HFFc6 (cell line): ENCODE measurements around the gene LDLRAD3. TPM values are rescaled to one million over a fixed set of nuclear protein-coding genes. Genes with fewer than 3 reads are reported as not detected.

Source experiments
- DNase-seq: peaks from one replicate; pipeline ENCODE4 v3.0.0-alpha.2; 2018
- H3K27ac Mint-ChIP-seq: 2 replicates; pipeline ENCODE4 v1.8.0; 2020; ENCODE audit warnings: mild to moderate bottlenecking, mixed read lengths
- H3K27me3 Mint-ChIP-seq: 2 replicates; pipeline ENCODE4 v1.8.0; 2021; ENCODE audit warnings: mild to moderate bottlenecking, moderate library complexity, mixed read lengths; ENCODE audit not compliant: insufficient read depth
- H3K36me3 Mint-ChIP-seq: 2 replicates; pipeline ENCODE4 v1.8.0; 2021; ENCODE audit warnings: low read depth, mixed read lengths
- H3K4me1 Mint-ChIP-seq: 2 replicates; pipeline ENCODE4 v1.8.0; 2020; ENCODE audit warnings: low read depth, mixed read lengths
- H3K4me3 Mint-ChIP-seq: 2 replicates; pipeline ENCODE4 v1.8.0; 2020; ENCODE audit warnings: mild to moderate bottlenecking, moderate library complexity, mixed read lengths
- H3K9me3 Mint-ChIP-seq: 2 replicates; pipeline ENCODE4 v1.8.0; 2020; ENCODE audit warnings: mild to moderate bottlenecking, mixed read lengths
- CTCF ChIP-seq: fragments of 200-600 bp; sonication (generic); IDR thresholded peaks from 2 replicates; pipeline ENCODE4 v1.5.0; 2021; ENCODE audit warnings: antibody characterized with exemption, mild to moderate bottlenecking
- total RNA-seq, 6 experiments: library from RNA; stranded (reverse); fragmentation: NEBNext Ultra II Directional; extraction: Animal tissue kit (Norgen Biotek cat#: 25700); gene quantifications; 2 replicates in 1 of 6; 3 replicates in 5 of 6; pipeline ENCODE4 v1.2.3, GENCODE V29; 2021

LDLRAD3 gene
- total RNA-seq, 6 experiments from 2014 or later: 5.2 to 6.5 (median 5.6) TPM

GRCh38 chr11:35934271-35934670 lies 9.6 kb upstream of the LDLRAD3 start:
- H3K36me3 Mint-ChIP-seq: no peaks in the 10 kb centered on the region

GRCh38 chr11:35934981-35935380 lies 8.9 kb upstream of the LDLRAD3 start:
- H3K36me3 Mint-ChIP-seq: no peaks in the 10 kb centered on the region
- peaks cover 16% of the 10 kb centered on the region for H3K4me1 Mint-ChIP-seq
- DNase-seq: no peak
- H3K27me3 Mint-ChIP-seq: peaks cover 34% of the 10 kb centered on the region
- peaks cover 6% of the 10 kb centered on the region; the same call in 1 of the 2 replicates for H3K9me3 Mint-ChIP-seq
- H3K27ac Mint-ChIP-seq: no peak overlapping the region
- no peak overlapping the region for H3K4me3 Mint-ChIP-seq
- TF ChIP-seq CTCF: no peak

More at GRCh38 chr11:35934271-35934670, 9.6 kb upstream of the LDLRAD3 start:
- Mint-ChIP-seq H3K4me1 (peaks cover 16% of the 10 kb centered on the region), H3K4me3 (no peak overlapping the region), H3K9me3 (peaks cover 6% of the 10 kb centered on the region; the same call in 1 of the 2 replicates), H3K27ac (no peak overlapping the region), H3K27me3 (peaks cover 28% of the 10 kb centered on the region)
- TF ChIP-seq CTCF: no peak
- DNase-seq: no peak

- no peak for DNase-seq
- no peak for TF ChIP-seq CTCF
- peaks cover 38% of the 10 kb centered on the region for H3K27me3 Mint-ChIP-seq
- H3K9me3 Mint-ChIP-seq: peaks cover 6% of the 10 kb centered on the region; the same call in 1 of the 2 replicates
- H3K36me3 Mint-ChIP-seq: no peaks in the 10 kb centered on the region
- no peak overlapping the region for H3K4me3 Mint-ChIP-seq
- peaks cover 16% of the 10 kb centered on the region for H3K4me1 Mint-ChIP-seq
- no peak overlapping the region for H3K27ac Mint-ChIP-seq
Observed at GRCh38 chr11:35935390-35935789, 8.5 kb upstream of the LDLRAD3 start.

GRCh38 chr11:35937111-35937510 lies 6.8 kb upstream of the LDLRAD3 start:
- no peak for DNase-seq
- Mint-ChIP-seq H3K36me3 (no peaks in the 10 kb centered on the region), H3K4me1 (peaks cover 15% of the 10 kb centered on the region), H3K9me3 (peaks cover 2% of the 10 kb centered on the region; the same call in 1 of the 2 replicates), H3K27ac (no peak overlapping the region), H3K4me3 (no peak overlapping the region), H3K27me3 (peaks cover 38% of the 10 kb centered on the region)
- TF ChIP-seq CTCF: no peak

- H3K4me3 Mint-ChIP-seq: no peak overlapping the region
- H3K27me3 Mint-ChIP-seq: peaks cover 38% of the 10 kb centered on the region
- no peak overlapping the region for H3K27ac Mint-ChIP-seq
- no peak for TF ChIP-seq CTCF
- H3K9me3 Mint-ChIP-seq: no peaks in the 10 kb centered on the region
- DNase-seq: no peak
- H3K4me1 Mint-ChIP-seq: peaks cover 9% of the 10 kb centered on the region
- no peaks in the 10 kb centered on the region for H3K36me3 Mint-ChIP-seq
Observed at GRCh38 chr11:35937700-35938099, 6.2 kb upstream of the LDLRAD3 start.

GRCh38 chr11:35938231-35938630 lies 5.6 kb upstream of the LDLRAD3 start:
- DNase-seq: no peak
- H3K36me3 Mint-ChIP-seq: no peaks in the 10 kb centered on the region
- H3K4me3 Mint-ChIP-seq: no peak overlapping the region
- peaks cover 38% of the 10 kb centered on the region for H3K27me3 Mint-ChIP-seq
- no peaks in the 10 kb centered on the region for H3K9me3 Mint-ChIP-seq
- H3K27ac Mint-ChIP-seq: no peak overlapping the region
- peaks cover 6% of the 10 kb centered on the region for H3K4me1 Mint-ChIP-seq
- no peak for TF ChIP-seq CTCF
